Gastrocnemius medialis (tissue), 4 donors: Measurements from ENCODE around the gene LGMN. TPM values are rescaled to one million over a fixed set of nuclear protein-coding genes. Genes with fewer than 3 reads are reported as not detected.

Experiments used
- ATAC-seq, 2 donors: fragments of 150-250 bp; one replicate each; pipeline ENCODE4 v1.9.1; 2016
- DNase-seq, 2 donors: peaks; one replicate each; pipeline ENCODE4 v3.0.0-alpha.2; 2019
- H3K27ac ChIP-seq, 4 donors: fragments of 200-600 bp; sonication (generic); 1 replicate in 1 of 4; 2 replicates in 3 of 4; pipeline ENCODE4 v1.5.1; 2016 to 2018; ENCODE audit warnings: mild to moderate bottlenecking in 2 of 4, moderate library complexity in 1 of 4
- H3K27me3 ChIP-seq, 3 donors: fragments of 200-600 bp; sonication (generic) in 2 of 3; 1 replicate in 1 of 3; 2 replicates in 2 of 3; pipeline versions ENCODE4 v1.5.1 to v1.6.0; 2016 to 2019; ENCODE audit warnings: mild to moderate bottlenecking in 1 of 3, moderate library complexity in 1 of 3
- H3K36me3 ChIP-seq, 2 donors: fragments of 200-600 bp; sonication (generic) in 1 of 2; one replicate each; pipeline ENCODE4 v1.5.1; 2017 to 2018
- H3K4me1 ChIP-seq, 2 donors: fragments of 200-600 bp; sonication (generic) in 1 of 2; one replicate each; pipeline ENCODE4 v1.5.1; 2016 to 2017; ENCODE audit warnings: mild to moderate bottlenecking in 2 of 2
- H3K4me3 ChIP-seq, 4 donors: fragments of 200-600 bp; sonication (generic) in 3 of 4; 1 replicate in 1 of 4; 2 replicates in 3 of 4; pipeline ENCODE4 v1.5.1; 2016 to 2019; ENCODE audit warnings: mild to moderate bottlenecking in 2 of 4
- H3K9me3 ChIP-seq, 3 donors: fragments of 200-600 bp; sonication (generic) in 2 of 3; 1 replicate in 1 of 3; 2 replicates in 2 of 3; pipeline ENCODE4 v1.5.1; 2016 to 2019
- POLR2A ChIP-seq, 2 donors: fragments of 450-650 bp; IDR thresholded peaks; one replicate each; pipeline ENCODE4 v1.6.1; 2017; ENCODE audit warnings: antibody characterized with exemption in 2 of 2, mild to moderate bottlenecking in 2 of 2, moderate library complexity in 2 of 2
- in situ Hi-C, 4 donors: fragments of 200-750 bp; cut with MboI; loops; one replicate each; pipeline versions ENCODE4 v1.15.0 to v1.8.0; 2017; ENCODE audit warnings: low sequenced_read_pairs in 4 of 4
- intact Hi-C: fragments of 100-400 bp; cut with DNase I; formaldehyde crosslinking; loops from one replicate; pipeline ENCODE4 v1.15.1; 2023; ENCODE audit warnings: low total_unique reads
- total RNA-seq, 4 donors: library from RNA; depleted of rRNA; stranded (reverse); fragments of >200 nt; gene quantifications; one replicate each; pipeline versions ENCODE4 v1.1.0 to v1.2.3, GENCODE V29; 2016
- TF ChIP-seq, protein P1 (sequence below), 5 experiments: fragments of 450-650 bp in 3 of 5; fragments of 200-600 bp in 2 of 5; sonication (generic) in 2 of 5; IDR thresholded peaks in 4 of 5; conservative IDR thresholded peaks in 1 of 5; 1 replicate in 4 of 5; 2 replicates in 1 of 5; pipeline ENCODE4 v1.5.1; 2016 to 2019; ENCODE audit warnings: antibody characterized with exemption in 5 of 5, mild to moderate bottlenecking in 3 of 5, moderate library complexity in 3 of 5

The LGMN gene
- total RNA-seq, 4 donors from 2014 or later, result 53.5 to 78.5 (median 62.8) TPM

DNA sequence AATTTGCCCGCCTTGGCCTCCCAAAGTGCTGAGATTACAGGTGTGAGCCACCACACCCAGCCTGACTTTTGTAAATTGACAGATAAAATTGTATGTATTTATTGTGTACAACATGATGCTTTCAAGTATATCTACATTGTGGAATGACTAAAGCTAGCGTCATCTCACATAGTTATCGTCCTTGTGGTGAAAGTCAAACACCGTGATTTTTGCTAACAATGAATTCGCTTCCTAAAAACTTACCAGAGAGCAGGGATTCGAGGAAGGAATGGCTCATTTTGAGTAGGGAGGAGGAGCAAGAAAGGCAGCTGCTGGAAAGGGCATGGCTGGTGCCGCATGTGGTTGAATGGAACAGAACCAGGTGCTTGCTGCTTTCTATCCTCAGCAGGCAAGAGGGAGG lies 85.4 kb downstream of the LGMN start:
- no peak for ATAC-seq
- in situ Hi-C loops, result no loop called here
- Histone ChIP-seq H3K9me3 (no peaks in the 10 kb centered on the region), H3K4me3 (no peak overlapping the region), H3K27me3 (no peaks in the 10 kb centered on the region), H3K4me1 (peaks cover 0 to 5% of the 10 kb centered on the region in 2 donors), H3K27ac (no peak overlapping the region), H3K36me3 (no peaks in the 10 kb centered on the region)
- DNase-seq, result no peak
- TF ChIP-seq, protein P1, sequence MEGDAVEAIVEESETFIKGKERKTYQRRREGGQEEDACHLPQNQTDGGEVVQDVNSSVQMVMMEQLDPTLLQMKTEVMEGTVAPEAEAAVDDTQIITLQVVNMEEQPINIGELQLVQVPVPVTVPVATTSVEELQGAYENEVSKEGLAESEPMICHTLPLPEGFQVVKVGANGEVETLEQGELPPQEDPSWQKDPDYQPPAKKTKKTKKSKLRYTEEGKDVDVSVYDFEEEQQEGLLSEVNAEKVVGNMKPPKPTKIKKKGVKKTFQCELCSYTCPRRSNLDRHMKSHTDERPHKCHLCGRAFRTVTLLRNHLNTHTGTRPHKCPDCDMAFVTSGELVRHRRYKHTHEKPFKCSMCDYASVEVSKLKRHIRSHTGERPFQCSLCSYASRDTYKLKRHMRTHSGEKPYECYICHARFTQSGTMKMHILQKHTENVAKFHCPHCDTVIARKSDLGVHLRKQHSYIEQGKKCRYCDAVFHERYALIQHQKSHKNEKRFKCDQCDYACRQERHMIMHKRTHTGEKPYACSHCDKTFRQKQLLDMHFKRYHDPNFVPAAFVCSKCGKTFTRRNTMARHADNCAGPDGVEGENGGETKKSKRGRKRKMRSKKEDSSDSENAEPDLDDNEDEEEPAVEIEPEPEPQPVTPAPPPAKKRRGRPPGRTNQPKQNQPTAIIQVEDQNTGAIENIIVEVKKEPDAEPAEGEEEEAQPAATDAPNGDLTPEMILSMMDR (IDR thresholded peaks at IDR 0.05 in 4 of 5, conservative IDR thresholded peaks at IDR 0.05 in 1 of 5), result no peak
- no peak for TF ChIP-seq POLR2A (IDR thresholded peaks at IDR 0.05)
- intact Hi-C loops, result no loop called here

DNA sequence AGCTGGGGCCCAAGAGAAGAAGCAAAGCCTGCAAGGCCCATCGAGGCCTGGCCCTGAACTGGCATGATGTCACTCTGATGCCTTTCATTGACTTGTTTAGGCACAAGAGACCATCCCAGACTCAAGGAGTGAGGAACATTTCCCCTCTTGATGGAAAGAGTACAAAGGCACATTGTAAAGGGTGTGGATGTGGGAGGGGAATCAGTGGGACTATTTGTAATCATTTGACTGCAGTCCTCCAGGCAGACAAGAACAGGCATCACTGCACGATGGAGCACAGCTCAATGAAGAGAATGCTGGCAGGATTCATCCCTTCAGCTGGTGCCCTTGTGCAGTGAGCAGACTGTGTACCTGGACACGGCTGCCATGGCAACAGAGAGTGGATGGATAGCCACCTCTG lies 87.9 kb downstream of the LGMN start:
- no peaks in the 10 kb centered on the region for H3K9me3 ChIP-seq
- peak overlapping the region; percentile 22 to 57 (median 48) for H3K27ac ChIP-seq
- no peaks in the 10 kb centered on the region for H3K36me3 ChIP-seq
- no peak overlapping the region for H3K4me3 ChIP-seq
- TF ChIP-seq, protein P1 (IDR thresholded peaks at IDR 0.05 in 4 of 5, conservative IDR thresholded peaks at IDR 0.05 in 1 of 5), result no peak
- no peak for TF ChIP-seq POLR2A (IDR thresholded peaks at IDR 0.05)
- ATAC-seq, result no peak
- intact Hi-C loops (no loop called here), in situ Hi-C loops (no loop called here)
- no peaks in the 10 kb centered on the region for H3K27me3 ChIP-seq
- H3K4me1 ChIP-seq, result peaks cover 0 to 5% of the 10 kb centered on the region in 2 donors
- no peak for DNase-seq

DNA sequence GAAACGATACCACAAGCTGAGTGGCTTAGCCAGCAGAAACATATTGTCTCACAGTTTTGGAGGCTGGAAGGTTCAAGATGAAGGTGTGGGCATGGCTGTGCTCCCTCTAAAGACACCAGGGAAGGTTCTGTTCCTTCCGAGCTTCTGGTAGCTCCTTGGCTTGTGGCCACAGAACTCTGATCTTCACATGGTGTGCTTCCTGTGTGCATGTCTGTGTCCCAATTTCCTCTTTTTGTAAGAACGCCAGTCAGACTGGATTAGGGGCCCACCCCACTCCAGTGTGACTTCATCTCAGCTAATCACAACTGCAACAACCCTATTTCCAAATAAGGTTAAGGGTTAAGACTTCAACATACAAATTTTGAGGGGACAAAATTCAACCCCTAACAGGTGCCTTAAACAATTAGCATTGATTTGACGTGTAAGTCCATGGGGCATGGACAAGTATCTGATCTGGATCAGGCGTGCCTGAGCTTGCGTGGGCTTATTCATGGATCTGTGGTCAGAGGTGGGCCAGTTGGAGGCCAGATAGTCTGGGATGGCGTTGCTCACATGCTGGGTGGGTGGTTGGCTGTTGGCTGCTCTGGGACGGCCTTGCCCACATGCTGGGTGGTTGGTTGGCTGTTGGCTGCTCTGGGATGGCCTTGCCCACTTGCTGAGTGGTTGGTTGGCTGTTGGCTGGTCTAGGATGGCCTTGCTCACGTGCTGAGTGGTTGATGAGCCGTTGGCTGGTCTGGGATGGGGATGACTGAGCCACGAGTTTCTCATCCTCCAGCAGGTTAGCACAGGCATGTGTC lies 88.5 kb downstream of the LGMN start:
- Histone ChIP-seq H3K4me1 (peaks cover 0 to 5% of the 10 kb centered on the region in 2 donors), H3K27ac (peak overlapping the region; percentile 54 to 68 (median 58)), H3K27me3 (no peaks in the 10 kb centered on the region), H3K36me3 (no peaks in the 10 kb centered on the region), H3K9me3 (no peaks in the 10 kb centered on the region), H3K4me3 (no peak overlapping the region)
- peak in 1 of 2 donors; percentile 17 for TF ChIP-seq POLR2A (IDR thresholded peaks at IDR 0.05)
- TF ChIP-seq, protein P1 (IDR thresholded peaks at IDR 0.05 in 4 of 5, conservative IDR thresholded peaks at IDR 0.05 in 1 of 5), result no peak
- ATAC-seq (peak; percentile 32 to 62), DNase-seq (peak; percentile 48 to 59)
- in situ Hi-C loops (no loop called here), intact Hi-C loops (no loop called here)

DNA sequence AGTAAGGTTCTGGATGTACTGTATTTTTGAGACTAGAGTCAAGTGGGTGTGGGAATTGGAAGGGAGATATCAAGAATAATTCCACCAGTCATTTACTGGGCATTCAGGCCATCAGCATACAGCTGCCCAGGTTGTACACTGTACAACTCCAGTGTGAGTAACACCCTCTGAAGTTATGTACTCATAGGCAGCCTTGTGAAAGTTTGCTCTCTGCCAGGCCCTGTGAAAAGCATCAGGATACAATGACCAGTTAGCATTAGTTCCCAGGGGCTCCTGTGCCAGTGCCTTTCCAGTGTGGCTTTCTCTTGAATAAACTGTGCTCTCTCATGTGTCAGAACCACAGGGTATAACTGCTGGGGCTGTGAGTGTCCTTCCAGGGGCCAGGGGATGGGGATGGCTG lies 89.7 kb downstream of the LGMN start:
- Histone ChIP-seq H3K27ac (peak overlapping the region in 3 of 4 donors; percentile 54 to 68 (median 56)), H3K4me1 (peaks cover 0 to 5% of the 10 kb centered on the region in 2 donors), H3K36me3 (no peaks in the 10 kb centered on the region), H3K9me3 (no peaks in the 10 kb centered on the region), H3K4me3 (no peak overlapping the region), H3K27me3 (no peaks in the 10 kb centered on the region)
- DNase-seq (no peak), ATAC-seq (no peak)
- intact Hi-C loops, result no loop called here
- TF ChIP-seq, protein P1 (IDR thresholded peaks at IDR 0.05 in 4 of 5, conservative IDR thresholded peaks at IDR 0.05 in 1 of 5), result no peak
- no peak for TF ChIP-seq POLR2A (IDR thresholded peaks at IDR 0.05)
- in situ Hi-C loops, result no loop called here
